ENCODE results near the gene FBF1. TPM values are rescaled to one million over a fixed set of nuclear protein-coding genes. Genes with fewer than 3 reads are reported as not detected.
A peak's percentile ranks its signal among the peaks of the same experiment; 100 is the strongest.

FBF1 gene
- total RNA-seq, 2 donors from 2014 or later, result 25.9 to 39.1 TPM

GRCh38 chr17:75943491-75943890, 2.6 kb upstream of the FBF1 start:
- 93 to 100% methylated on average over 1 of the region's 1 CpG for WGBS, 2 experiments (ENCODE audit: insufficient coverage in 1 of 2, insufficient read length in 1 of 2)
- no peaks in the 10 kb centered on the region for H3K9me3 Mint-ChIP-seq
- H3K36me3 ChIP-seq (ENCODE audit: control insufficient read depth, insufficient read depth, low read length), result peaks cover 56% of the 10 kb centered on the region
- H3K4me1 Mint-ChIP-seq, result peaks cover 8% of the 10 kb centered on the region
- no peaks in the 10 kb centered on the region for H3K27me3 Mint-ChIP-seq (ENCODE audit: insufficient read depth)
- no peak for DNase-seq
- no peaks in the 10 kb centered on the region for H3K4me1 ChIP-seq (ENCODE audit: control insufficient read depth, insufficient read depth, low read length)
- no peaks in the 10 kb centered on the region for H3K9me3 ChIP-seq (ENCODE audit: control insufficient read depth, low read length)
- no peak overlapping the region for H3K27ac ChIP-seq (ENCODE audit: low read depth, low read length)
- peaks cover 36% of the 10 kb centered on the region for H3K36me3 Mint-ChIP-seq (ENCODE audit: low read depth)
- no peaks in the 10 kb centered on the region for H3K27me3 ChIP-seq (ENCODE audit: control insufficient read depth, insufficient read depth, low read length, poor library complexity, severe bottlenecking)
- H3K27ac Mint-ChIP-seq, result no peak overlapping the region
- H3K4me3 ChIP-seq (ENCODE audit: low read length), result no peak overlapping the region
- TF ChIP-seq CTCF (conservative IDR thresholded peaks at IDR 0.05), result no peak
- H3K9ac ChIP-seq (ENCODE audit: extremely low read depth, low read length, poor library complexity, severe bottlenecking), result no peak overlapping the region
- H3K4me3 Mint-ChIP-seq, result no peak overlapping the region

GRCh38 chr17:75942473-75942872, 1.6 kb upstream of the FBF1 start:
- Histone ChIP-seq H3K9ac (ENCODE audit: extremely low read depth, low read length, poor library complexity, severe bottlenecking) (no peak overlapping the region), H3K27me3 (ENCODE audit: control insufficient read depth, insufficient read depth, low read length, poor library complexity, severe bottlenecking) (no peaks in the 10 kb centered on the region), H3K36me3 (ENCODE audit: control insufficient read depth, insufficient read depth, low read length) (peaks cover 46% of the 10 kb centered on the region), H3K4me3 (ENCODE audit: low read length) (no peak overlapping the region), H3K27ac (ENCODE audit: low read depth, low read length) (no peak overlapping the region), H3K4me1 (ENCODE audit: control insufficient read depth, insufficient read depth, low read length) (no peaks in the 10 kb centered on the region), H3K9me3 (ENCODE audit: control insufficient read depth, low read length) (no peaks in the 10 kb centered on the region)
- H3K27ac Mint-ChIP-seq, result no peak overlapping the region
- no peak for DNase-seq
- no peak overlapping the region for H3K4me3 Mint-ChIP-seq
- peaks cover 31% of the 10 kb centered on the region for H3K36me3 Mint-ChIP-seq (ENCODE audit: low read depth)
- no peaks in the 10 kb centered on the region for H3K27me3 Mint-ChIP-seq (ENCODE audit: insufficient read depth)
- peaks cover 8% of the 10 kb centered on the region for H3K4me1 Mint-ChIP-seq
- 94 to 95% methylated on average over 3 to 4 of the region's 4 CpGs for WGBS, 2 experiments (ENCODE audit: insufficient coverage in 1 of 2, insufficient read length in 1 of 2)
- H3K9me3 Mint-ChIP-seq, result no peaks in the 10 kb centered on the region
- no peak for TF ChIP-seq CTCF (conservative IDR thresholded peaks at IDR 0.05)

- DNase-seq, result peak; percentile 54
- Mint-ChIP-seq H3K9me3 (no peaks in the 10 kb centered on the region), H3K36me3 (ENCODE audit: low read depth) (peaks cover 22% of the 10 kb centered on the region), H3K4me1 (peaks cover 8% of the 10 kb centered on the region), H3K4me3 (peak overlapping the region; percentile 85), H3K27me3 (ENCODE audit: insufficient read depth) (no peaks in the 10 kb centered on the region), H3K27ac (peak overlapping the region; percentile 94)
- Histone ChIP-seq H3K9me3 (ENCODE audit: control insufficient read depth, low read length) (no peaks in the 10 kb centered on the region), H3K9ac (ENCODE audit: extremely low read depth, low read length, poor library complexity, severe bottlenecking) (no peak overlapping the region), H3K27me3 (ENCODE audit: control insufficient read depth, insufficient read depth, low read length, poor library complexity, severe bottlenecking) (no peaks in the 10 kb centered on the region), H3K27ac (ENCODE audit: low read depth, low read length) (no peak overlapping the region), H3K4me3 (ENCODE audit: low read length) (peak overlapping the region; percentile 91), H3K36me3 (ENCODE audit: control insufficient read depth, insufficient read depth, low read length) (peaks cover 36% of the 10 kb centered on the region), H3K4me1 (ENCODE audit: control insufficient read depth, insufficient read depth, low read length) (no peaks in the 10 kb centered on the region)
- 83 to 85% methylated on average over 1 to 5 of the region's 6 CpGs for WGBS, 2 experiments (ENCODE audit: insufficient coverage in 1 of 2, insufficient read length in 1 of 2)
- TF ChIP-seq CTCF (conservative IDR thresholded peaks at IDR 0.05), result no peak
Measured at GRCh38 chr17:75941442-75941819, 589 bp upstream of the FBF1 start.

Measured in endodermal cell (in vitro differentiated cells).